NCI-H1105 treated with DMSO at 0.1 percent for 48 hours (cell line): ENCODE data around the gene IL17RB.

Source experiments
- DNase-seq: peaks from one replicate; lab custom pipeline; 2025; lab: John Stamatoyannopoulos, UW

Gene IL17RB

DNA sequence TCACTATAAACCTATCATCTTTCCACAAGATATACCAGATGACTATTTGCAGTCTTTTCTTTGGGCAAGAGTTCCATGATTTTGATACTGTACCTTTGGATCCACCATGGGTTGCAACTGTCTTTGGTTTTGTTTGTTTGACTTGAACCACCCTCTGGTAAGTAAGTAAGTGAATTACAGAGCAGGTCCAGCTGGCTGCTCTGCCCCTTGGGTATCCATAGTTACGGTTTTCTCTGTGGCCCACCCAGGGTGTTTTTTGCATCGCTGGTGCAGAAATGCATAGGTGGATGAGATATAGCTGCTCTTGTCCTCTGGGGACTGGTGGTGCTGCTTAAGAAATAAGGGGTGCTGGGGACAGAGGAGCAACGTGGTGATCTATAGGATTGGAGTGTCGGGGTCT lies 33.9 kb upstream of the IL17RB start:
- no peak for DNase-seq

DNA sequence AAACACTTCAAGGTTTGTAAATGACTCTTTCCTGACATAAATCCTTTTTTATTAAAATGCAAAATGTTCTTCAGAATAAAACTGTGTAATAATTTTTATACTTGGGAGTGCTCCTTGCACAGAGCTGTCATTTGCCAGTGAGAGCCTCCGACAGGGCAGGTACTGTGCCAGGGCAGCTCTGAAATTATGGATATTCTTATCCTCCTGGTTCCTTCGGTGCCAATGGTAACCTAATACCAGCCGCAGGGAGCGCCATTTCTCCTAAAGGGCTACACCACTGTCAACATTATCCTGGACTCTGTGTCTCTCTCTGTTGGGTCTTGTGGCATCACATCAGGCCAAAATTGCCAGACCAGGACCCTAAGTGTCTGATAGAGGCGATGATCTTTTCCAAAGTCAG lies 33.1 kb upstream of the IL17RB start:
- no peak for DNase-seq

DNA sequence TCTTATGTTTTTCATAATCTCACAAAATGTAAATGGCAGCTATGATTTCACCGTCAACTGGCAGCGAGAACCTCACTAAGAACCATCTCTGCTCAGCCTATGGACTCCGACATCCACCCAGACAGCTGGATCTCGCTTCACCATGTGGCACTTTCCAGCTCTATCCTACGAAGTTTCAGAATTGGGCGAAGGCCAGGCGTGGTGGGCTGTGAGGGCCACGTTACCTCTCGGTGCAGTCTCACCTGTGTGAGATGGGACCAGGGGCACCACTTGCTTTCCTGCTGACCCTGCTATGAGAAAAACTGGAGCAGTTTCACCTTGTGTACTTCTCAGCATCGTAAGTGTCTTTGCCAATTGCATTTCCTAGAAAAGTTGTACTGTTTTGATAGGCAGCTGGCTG lies 32.5 kb upstream of the IL17RB start:
- DNase-seq, result no peak

DNA sequence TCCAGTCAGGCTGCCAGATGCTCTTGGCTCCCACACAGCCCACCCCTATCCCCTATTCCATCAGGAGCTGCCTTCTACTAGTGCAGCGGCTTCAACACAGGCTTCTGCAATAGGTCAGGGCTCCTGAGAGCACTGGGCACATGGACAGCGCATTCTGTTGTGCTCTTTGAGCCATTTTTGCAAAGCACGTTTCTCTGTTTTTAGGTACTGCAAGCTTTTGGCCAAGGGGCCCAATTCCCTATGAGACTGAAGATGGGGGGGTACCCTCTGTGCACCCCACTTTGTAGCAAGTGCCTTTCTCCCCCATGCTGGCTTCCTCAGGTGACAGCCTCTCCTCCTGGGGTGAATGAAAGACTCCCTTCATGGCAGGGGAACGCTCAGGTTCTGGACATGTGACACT lies 31.3 kb upstream of the IL17RB start:
- no peak for DNase-seq

DNA sequence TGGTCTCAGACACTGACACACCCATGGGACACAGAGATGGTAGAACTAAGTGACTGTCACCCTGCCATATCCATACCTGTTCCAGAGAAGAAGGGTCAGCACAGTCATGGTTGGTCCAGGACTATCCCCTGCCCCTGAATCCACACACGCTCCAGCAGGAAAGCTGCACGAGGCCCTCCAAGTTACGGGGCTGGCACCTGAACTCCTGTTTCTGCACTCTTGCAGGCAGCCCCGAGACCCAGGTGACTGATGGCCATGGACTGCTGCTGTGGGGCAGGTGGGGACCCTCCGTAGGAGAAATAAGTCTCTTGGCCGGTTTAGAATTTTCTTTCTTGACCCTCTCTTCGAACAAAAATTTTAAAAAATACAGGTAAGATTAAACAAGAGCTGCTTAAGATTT lies 30.7 kb upstream of the IL17RB start:
- no peak for DNase-seq

DNA sequence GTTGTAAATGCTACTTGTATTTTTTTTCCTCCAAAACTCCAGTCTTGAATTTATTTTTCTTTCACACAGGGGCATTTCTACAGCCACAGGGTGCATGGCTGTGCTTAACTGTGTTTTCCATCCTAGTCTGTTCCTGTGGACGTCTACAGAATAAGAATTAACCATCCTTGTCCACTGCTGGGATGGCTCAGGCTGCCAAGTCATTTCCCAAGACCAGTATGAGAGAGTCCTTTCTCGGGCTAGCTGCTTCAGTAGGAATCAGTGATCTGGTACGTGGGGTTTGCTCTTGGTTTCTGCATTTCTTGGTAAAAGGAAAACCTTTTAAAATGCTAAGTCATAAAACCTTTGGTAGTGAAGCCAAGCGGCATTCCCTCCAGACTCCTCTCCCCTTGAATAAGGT lies 29.9 kb upstream of the IL17RB start:
- DNase-seq, result no peak

DNA sequence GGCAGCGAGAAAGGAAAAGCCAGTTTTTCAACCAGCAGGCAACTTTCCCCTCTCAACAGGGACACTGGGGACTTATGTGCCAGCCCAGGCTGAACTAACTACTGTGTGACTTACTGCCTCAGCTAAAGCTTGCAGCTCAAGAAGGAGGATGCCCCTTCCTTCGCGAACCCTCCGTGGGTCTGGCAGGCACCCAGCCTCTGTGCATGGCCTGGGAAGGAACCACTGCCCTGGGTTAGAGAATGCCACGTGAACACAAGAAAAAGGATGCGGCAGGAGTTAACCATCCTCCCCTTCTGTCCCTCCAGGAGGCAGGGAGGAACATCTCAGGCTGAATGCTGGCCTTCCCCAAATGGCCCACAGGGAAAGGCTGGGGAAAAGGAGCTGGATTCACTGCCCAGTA lies 29.2 kb upstream of the IL17RB start:
- no peak for DNase-seq

DNA sequence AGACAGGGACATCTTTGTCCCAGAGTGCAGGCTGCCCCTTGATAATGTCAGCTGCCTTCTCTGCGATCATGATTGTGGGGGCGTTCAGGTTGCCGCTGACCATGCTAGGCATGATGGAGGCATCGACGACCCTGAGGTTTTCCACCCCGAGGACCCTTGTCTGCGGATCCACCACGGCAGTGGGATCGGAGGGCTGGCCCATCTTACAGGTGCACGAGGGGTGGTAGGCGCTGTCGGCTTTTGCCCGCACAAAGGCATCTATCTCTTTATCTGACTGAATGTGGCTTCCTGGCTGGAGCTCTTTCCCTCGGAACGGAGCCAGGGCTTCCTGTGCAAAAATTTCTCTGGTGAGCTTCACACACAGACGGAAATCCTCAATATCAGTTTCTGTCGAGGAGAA lies 28.6 kb upstream of the IL17RB start:
- DNase-seq, result no peak

DNA sequence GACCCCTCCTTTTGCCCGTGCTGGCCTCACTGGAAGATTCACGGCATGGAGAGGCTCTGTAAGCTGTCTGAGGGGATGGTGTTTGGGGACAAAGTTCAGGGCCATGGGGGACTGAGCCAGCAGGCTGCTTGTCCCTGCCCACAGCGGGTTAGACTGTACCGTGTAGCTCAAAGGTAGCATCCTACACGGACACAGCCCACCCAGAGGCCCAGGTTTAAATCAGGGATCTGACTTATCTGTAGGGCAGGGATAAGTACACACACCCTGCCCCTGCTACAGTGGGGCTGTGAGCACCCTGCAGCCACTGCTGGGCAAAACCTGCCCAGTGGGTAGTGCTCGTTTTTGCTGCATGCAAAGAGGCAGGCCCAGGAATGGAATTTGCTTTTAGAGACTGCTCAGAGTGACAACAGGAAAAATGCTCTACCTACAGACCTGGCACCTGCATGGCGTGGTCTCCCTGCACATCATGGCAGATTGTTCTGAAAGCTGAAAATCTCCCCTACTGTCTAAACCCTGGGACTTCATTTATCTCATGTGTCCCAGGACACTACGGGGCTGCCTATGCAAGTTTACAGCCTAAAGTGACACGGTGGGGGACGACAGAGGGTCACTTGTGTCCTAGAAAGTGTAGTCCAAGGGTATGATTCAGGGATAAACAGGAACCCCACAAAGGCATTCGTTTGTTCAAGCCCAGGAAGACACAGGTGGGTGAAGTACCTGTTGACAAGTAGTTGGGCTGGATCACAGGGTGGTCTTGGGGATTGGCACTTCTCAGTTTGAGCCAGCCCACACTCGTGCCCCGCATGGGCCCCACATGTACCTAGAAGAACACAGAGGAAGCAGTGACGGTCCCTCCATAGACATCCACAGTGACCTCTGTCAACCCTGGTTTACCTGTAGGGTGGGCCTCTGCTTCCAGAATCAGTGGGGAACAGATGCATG lies 27.9 kb upstream of the IL17RB start:
- no peak for DNase-seq

DNA sequence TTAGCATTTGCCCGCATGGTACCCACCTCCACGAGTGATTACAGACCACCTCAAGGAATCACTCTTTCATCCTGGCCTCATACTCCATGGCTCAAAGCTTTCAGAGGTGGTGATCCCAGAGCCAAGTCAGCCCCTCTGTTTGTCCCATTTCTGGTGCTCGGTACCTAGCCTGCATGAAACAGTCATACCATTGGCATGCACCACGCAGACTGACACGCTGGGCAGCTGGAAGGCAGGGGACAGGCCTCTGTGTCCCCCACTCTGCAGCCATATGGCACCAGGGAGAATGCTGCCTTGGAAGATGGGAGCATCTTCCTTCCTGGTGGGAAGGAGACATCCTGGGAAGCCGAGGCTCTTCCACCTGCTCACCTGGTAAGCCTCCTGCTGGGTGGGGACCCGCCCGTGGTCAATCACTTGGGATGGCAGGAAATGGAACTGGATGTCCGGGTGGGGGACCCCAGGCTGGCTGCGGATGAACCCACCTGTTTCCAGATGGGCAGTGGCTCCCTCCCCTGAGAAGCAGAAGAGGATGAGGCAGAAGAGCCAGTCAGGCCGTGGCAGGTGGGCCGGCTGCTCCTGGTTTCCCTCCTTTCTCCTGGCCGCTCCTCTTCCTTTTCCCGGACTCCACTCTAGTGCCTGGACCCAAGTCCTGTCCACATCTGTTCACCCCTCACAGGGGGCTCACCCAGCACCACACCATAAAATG lies 27.1 kb upstream of the IL17RB start:
- no peak for DNase-seq

DNA sequence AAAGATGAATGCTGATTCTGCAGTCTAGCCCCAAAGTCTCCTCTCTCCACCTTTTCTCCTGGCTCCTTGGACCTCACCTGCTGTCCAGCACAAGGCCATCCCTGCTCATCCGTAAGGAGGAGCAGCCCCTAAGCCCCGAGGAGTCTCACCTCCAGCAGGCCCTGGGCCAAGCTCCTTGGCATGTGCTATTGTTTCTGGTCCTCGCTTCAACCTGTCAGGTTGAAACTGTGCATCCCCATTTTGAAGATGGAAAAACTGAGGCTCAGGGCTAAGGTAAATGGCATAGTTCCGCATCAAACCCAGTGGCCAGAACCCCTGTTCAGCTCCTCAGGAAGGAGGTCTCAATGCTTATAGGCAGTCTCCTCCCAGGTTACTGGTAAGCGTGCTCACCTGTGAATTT lies 26.3 kb upstream of the IL17RB start:
- DNase-seq, result no peak

DNA sequence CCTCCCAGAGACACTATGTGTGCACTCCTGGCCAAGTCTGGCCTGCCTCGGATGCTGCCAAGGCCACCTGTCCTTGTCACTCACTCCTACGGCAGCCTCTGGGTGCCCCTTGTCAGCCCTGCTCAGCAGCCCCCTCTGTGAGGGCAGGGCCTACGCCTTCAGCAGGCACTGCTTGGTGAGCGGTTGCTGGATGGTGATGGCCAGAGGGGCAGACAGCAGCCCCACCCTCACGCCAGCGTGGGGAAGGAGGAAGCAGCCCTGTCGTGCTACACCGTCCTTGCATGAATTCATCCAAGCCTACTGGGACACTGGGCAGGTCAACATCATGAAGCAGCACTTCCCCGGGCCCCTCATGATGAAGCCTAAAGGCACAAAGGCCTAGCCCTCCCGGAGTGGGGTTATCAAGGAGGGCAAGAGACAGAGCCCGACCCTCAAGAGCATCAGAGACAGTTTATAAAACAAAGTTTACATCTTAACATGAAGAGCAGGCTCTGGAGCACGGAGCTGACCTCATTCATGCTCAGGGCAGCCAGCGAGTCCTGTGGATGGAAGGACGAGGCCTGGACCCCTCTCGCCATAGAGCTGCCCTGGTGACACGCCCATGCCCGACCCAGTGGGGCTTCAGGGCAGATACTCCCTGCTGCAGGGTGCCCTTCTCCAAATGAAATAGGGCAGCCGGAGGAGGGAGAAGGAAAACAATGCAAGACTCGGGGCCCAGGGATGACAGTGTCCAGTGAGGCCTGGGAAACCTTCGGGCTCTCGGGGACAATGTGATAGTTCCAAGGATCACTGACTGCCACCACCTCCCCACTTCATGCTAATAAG lies 25.4 kb upstream of the IL17RB start:
- no peak for DNase-seq

DNA sequence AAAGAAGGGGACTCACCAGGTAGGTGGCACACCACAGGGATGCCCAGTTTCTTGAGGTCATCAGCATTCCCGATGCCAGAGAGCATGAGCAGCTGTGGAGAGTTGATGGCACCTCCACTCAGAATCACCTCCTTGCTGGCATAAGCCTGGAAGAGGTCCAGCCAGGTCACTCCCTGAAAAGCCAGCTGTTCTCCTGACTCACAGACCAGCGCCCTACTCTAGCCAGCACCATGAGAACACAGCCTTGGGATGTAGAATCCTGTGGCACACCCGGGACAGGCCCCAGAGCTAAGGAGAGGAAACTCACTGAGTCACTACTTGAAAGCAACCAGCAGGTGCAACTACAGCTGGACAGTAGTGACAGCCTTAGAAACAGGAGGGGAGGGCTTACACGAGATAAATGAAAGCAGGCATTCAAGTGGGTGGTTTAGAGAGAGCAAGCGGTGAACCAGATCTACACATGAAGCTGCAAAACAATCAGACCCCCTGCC lies 24.7 kb upstream of the IL17RB start:
- DNase-seq, result no peak

DNA sequence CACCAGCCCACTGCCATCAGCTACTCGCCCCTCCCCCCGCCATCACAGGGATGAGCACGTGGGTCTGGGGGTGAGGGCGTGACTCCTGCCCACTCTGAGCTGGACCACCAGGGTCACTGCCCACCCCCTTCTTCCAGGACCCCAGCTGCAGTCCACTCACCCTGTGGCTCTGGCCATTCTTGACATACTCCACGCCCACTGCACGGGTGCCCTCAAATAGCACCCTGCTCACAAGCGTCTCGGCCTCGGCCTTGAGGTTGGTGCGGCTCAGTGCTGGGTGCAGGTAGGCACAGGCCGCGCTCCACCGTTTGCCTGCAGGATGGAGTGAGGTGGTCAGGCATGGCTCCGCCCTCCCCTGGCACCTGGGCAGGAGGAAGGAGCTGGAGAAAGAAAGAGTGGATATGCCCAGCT lies 24.0 kb upstream of the IL17RB start:
- no peak for DNase-seq

DNA sequence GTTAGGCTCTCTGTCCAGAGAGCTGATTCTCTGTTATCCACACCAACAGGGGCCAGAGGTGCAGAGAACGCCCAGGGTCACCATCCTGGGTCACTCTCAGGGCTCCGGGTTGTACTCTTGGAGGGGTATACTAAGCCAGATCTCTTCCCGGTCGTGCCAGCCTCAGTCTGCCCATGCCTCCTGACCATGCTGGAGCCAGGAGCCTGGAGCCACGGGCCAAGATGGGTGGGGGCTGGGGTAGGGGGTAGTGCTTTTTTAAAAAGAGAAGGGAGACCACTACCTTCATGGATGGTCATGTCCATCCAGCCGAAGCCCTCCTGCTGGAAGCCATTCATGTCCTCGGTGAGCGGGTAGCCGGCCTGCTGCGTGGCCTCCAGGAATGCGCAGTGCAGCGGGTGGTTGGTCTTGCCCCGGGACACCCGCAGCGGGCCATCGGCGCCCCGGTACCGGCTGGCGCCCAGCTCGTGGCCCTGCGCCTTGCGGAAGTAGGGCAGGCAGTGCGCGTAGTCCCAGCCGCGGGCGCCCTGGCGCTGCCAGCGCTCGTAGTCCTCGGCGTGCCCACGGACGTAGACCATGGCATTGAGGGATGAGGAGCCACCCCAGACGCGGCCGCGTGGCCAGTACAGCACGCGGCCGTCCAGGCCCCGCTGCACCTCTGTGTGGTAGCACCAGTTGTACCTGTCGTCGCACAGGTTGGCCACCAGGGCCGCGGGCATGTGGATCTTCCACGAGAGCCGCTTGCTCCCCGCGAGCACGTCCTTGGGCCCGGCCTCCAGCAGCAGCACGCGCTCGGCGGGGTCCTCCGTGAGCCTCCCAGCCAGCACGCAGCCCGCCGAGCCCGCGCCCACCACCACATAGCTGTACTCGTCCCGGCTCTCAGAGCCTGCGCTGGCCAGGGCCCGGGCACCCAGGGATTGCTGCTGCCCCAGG lies 23.1 kb upstream of the IL17RB start:
- no peak for DNase-seq

DNA sequence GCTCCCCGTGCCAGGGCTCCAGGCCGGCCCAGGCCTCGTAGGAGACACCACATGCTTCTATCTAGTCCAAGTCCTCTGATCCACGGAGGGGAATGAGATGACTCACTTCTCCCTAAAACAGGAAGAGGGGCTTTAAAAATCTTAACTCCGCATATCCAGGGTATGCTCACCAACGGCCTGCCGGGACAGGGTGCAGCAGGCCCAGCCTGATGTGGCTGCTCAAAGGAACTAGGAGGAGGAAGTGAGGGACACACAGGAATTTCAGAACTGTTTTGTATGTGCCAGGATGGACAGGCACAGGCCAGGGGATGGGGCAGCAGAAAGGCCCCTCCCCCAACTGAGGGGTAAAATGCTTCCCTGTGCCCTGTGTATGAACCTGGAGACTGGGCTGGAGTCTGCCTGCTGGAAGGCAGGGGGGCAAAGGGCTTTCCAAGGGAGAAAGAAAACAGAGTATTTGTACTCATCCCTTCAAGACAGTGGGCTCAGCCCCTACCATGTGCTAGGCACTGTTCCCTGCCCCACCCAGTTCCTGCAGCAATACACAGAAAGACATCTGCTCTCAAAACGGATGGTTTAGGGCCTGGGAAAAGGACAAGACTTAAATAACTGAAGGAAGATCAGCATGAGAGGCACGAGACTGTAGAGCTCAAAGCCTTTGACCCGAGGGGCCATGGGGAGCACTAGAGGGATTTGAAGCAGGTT lies 22.3 kb upstream of the IL17RB start:
- DNase-seq, result no peak

DNA sequence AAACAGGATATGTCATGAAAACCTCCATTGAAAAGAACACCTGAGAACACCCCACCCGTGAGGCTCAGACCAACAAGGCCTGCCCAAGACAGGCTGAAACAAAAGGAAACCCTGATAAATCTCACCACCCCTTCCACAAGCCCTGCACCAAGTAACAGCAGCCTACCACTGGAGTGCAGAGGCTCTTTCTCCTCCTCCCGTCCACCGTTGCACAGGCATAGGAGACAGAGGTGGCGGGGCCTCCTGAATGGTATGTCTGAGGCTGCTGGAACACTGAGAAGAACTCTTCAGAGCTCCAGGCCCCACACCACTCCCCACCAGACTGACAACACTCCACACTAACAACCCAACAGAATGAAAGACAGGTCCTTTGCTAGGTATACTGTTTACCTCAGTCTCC lies 21.6 kb upstream of the IL17RB start:
- DNase-seq, result no peak

DNA sequence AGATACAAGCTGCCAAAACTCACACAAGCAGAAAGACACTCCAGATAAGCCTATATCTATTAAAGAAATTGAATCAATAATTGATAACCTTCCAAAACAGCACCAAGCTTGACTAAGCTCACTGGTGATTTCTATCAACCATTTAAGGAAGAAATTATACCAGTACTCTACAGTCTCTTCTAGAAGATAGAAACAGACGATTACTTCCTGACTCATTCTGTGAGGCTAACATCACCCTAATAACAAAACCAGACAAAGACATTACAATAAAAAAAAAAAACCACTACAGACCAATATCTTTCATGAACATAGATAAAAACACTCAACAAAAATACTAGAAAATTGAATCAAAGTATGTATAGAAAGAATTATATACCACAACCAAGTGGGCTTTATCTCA lies 20.3 kb upstream of the IL17RB start:
- no peak for DNase-seq

DNA sequence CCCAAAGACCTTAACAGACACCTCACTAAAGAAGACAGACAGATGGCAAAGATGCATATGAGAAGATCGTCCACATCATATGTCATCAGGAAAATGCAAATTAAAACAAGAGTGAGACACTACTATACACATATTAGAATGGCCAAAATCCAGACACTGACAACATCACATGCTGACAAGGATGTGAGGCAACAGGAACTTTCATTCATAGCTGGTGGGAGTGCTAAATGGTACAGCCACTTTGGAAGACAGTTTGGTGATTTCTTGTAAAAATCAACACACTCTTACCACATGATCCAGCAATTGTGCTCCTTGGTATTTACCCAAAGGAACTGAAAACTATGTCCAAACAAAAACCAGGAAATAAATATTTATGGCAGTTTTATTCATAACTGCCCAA lies 17.8 kb upstream of the IL17RB start:
- no peak for DNase-seq

DNA sequence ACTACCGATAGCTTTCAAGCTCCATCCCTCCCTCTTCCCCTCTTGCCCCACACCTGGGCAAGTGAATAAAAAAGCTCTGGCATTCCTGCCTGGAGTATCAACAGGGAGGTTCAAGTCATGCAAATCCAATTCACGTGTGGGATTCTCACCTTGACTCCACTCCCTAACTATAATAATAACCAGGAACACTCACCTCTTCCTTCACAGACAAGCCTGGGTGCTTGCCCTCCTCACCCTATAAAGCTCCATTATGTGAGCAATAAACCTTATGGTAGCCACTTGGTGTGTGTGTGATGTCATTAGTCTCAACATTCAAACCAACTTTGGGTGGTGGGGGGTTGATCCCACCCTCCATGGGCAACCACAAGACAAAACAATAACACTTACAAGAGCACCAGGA lies 16.8 kb upstream of the IL17RB start:
- no peak for DNase-seq

DNA sequence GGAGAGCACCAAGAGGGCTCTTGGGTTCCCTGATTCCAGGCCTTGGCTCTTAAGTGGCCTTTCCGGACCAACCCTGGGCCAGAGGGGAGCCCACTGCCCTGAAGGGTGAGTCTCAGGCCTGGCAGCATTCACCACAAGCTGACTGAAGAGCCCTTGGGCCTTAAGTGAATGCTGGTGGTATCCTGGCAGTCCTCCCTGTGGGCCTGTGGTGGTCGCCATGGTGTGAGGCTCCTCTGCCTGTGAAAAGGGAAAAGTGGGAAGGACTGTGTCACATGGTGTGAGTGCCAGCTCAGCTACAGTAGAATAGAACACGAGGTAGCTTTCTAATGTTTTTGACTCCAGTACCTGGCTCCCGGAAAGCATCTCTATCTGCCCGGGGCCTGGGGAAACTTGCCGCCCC lies 15.4 kb upstream of the IL17RB start:
- DNase-seq, result no peak
